Measurements from ENCODE around the gene ASTN1.
A peak's percentile ranks its signal among the peaks of the same experiment; 100 is the strongest.

ASTN1 gene

DNA sequence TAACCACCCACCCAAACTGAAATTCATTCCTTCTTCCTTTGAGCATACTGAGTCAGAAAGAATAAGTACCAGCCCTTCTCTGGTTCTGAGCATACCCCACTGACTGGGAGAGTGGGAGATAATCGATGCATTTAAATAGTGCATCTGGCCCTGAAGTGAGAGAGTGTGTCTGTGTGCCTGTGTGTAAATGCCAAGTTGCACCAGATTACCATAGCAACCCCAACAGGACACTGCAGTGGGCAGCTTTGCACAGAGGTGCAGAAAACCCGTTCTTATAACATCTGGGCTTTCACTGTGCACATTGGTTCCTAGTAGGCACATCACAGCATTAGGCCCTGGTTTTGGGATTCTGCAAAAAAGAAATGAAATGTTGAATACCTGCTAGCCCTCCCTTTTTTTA is 2.3 kb downstream of the ASTN1 start:
- DNase-seq, result no peak

- DNase-seq, result no peak
These were observed 18.0 kb downstream of the ASTN1 start for GRCh38 chr1:177146499-177146898.

DNA sequence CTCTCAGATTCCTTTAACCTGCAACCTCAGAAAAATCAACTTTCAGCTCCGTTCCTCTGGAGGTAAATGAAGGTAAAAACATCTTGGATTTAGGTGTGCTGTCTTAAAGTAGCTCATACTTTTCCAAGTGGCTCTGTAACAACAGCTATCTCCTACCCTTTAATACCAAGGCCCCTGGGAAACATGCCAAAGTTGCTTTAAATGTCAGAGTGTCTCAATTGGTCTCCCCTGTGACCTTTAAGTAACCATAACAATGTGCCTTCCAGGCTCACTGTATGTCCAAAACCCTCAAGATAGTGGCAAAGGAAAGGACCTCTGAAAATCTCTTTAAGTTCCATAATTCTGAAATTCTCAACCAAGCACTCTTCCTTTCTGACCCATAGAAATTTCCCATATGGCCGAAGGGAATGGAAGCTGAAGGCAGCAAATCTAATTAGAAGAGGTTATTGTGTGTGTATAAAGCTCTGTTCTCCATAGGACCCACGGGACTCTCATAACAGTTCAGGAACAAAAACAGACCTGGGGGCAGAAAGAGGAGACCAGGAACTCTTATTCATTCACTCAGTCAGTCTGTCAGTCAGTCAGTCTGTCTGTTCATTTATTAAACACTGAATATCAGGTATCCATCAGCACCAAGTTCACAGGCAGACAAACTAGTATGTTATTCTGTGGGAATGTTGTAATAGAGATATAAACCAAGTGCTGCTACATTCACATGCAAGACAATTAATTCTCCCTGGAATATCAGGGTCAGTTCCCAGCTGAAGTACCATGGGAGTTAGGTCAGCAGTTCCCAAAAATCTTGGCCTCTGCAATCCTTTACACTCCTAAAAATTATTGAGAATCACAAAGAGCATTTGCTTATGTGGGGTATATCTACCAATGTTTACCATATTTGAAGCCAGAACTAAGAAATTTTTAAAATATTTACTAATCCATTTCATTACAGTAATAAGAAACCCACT is 19.1 kb downstream of the ASTN1 start:
- no peak for DNase-seq

GRCh38 chr1:177142791-177143271 is 21.7 kb downstream of the ASTN1 start:
- no peak for DNase-seq

DNA sequence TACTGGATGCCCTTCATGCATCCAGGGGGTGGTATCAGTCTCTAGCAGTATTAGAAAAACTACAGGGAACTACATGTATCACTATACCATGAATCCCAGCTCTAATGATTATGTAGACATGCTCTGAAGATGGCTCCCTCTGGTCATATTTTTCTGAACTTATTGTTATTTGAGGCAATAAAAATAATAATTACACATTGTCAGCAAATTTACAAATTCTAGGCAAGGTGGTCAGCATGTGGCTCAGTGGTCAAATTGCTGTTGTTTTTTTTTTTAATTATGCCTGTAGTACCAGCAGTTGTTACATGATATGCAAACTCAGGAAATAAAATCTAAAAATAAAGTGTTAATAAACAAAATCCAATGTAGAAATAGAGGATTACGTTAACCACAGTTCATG is 22.5 kb downstream of the ASTN1 start:
- DNase-seq, result no peak

GRCh38 chr1:177138347-177138746 is 26.2 kb downstream of the ASTN1 start:
- DNase-seq, result no peak

GRCh38 chr1:177137814-177138213 is 26.7 kb downstream of the ASTN1 start:
- DNase-seq, result no peak

GRCh38 chr1:177135250-177135649 is 29.3 kb downstream of the ASTN1 start:
- no peak for DNase-seq

DNA sequence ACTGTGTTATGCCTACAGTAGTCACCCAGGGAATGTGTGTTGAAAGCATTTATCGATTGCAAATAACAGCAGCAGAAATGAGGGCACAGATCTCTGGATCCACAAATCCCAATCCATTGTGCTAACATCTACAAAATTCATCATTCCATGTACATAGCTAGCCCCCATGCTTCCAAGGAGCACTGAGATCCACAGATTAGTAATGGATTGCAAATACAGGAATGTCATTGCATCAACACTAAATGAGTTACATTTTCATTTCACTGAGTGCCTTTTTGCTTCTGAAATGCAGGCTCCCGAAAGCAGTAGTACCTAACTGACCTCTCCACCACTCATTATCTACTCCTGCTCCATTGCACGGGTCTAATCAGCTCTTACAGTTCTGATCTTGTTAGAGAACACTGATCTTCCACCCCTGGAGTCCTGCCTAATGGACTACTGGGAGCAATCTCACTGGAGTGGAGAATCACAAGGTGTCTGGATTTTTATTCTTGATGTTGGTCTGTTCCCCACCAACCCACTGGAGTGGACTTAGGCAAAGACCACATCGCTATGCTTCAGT is 30.5 kb downstream of the ASTN1 start:
- DNase-seq, result no peak

DNA sequence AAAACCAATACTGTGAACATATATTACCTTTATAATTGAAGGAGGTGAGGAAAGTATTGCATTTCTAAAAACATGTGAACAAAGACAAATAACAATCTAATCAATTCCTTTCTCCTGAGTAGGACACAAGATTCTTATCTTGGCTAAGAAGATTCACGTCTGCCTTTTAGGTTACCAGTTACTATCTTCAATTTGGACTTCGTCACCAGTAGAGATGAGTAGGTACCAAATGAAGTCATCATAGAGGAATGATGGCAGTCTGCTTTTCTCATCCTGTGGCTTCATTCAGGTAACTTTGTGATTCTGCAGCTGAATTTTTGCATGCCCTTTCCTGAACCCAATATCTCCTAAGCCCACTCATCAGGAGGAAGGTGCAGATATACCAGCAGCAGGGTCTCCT is 32.4 kb downstream of the ASTN1 start:
- no peak for DNase-seq

GRCh38 chr1:177131723-177132122 is 32.8 kb downstream of the ASTN1 start:
- no peak for DNase-seq

DNA sequence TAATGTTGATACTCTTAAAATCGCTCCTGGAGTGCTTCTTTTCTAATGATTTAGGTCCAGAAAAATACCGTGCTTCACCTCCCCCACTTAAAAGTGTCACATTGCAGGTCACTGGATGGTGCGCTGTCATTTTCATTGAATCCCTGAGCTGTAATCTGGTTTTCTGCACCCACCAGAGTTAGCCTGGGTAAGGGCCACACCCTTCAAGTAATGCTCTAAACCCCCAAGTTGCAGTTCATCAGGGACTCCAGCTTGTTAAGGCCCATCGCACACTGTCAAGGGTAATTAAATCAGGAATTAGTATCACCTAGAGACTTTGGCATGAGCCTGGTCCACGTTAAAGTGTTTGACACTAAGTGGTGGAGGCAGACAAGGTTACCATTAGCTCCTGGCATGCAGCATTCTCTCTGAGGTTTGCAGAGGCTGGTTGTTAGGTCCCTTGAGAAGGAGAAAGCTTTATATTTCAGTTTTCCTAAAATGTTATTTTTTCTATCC is 34.0 kb downstream of the ASTN1 start:
- DNase-seq, result peak; percentile 12

GRCh38 chr1:177128665-177129281 is 35.7 kb downstream of the ASTN1 start:
- DNase-seq, result no peak

DNA sequence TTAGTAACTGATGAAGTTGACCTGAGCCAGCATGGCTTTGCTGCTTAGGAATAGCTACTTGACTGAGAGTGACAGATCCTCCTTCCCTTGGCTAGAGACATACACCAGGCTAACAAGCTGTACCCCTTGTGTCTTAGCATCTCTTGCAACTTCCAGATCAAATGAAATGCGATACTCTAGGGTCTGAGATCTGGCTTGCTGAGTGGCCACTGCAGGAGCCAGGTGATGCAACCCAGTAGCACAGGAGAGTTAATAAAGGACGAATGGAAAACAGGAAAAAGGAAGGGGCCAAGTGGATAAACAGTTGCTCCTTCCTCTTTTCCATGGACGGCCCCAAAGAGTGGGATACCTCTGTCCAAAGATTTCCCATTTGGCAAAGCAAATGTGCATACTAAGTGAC is 38.2 kb downstream of the ASTN1 start:
- no peak for DNase-seq

DNA sequence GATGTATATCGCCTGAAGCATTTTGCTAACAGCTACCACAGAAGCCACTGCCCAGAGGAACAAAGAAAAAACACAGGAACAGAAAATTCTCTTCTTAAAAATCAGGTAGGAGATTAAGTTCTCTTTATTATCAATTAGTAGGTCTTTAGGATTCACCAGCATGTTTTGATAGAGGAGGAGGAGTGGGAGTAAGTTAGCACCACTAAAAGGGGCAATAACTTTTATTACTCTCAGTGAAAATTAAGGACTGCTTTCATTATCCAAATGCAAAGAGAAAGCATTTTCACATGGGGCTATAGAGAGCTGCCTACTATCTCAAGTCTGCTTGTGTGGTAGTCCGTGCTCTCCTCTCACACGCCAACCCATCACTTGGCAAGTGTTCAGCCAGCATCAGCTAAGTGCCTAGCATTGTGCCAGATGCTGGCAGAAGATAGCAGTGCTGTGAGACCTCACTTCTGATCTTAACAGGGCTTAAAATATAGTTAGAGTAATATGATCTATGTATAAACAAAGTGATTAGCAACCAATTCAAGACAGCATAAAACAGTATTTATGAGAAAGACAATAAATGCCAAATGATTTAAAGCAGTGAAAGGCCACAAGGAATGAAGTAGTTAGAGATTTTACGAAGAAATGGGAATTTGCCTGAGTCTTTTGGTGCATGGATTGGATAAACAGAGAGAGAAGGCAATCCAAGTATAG is 39.8 kb downstream of the ASTN1 start:
- DNase-seq, result no peak

GRCh38 chr1:177122461-177123251 is 41.9 kb downstream of the ASTN1 start:
- peak; percentile 4 for DNase-seq

GRCh38 chr1:177119311-177119710 is 45.2 kb downstream of the ASTN1 start:
- no peak for DNase-seq

- no peak for DNase-seq
These were observed 45.6 kb downstream of the ASTN1 start for GRCh38 chr1:177118901-177119300.

GRCh38 chr1:177116941-177117340 is 47.6 kb downstream of the ASTN1 start:
- DNase-seq, result no peak

DNA sequence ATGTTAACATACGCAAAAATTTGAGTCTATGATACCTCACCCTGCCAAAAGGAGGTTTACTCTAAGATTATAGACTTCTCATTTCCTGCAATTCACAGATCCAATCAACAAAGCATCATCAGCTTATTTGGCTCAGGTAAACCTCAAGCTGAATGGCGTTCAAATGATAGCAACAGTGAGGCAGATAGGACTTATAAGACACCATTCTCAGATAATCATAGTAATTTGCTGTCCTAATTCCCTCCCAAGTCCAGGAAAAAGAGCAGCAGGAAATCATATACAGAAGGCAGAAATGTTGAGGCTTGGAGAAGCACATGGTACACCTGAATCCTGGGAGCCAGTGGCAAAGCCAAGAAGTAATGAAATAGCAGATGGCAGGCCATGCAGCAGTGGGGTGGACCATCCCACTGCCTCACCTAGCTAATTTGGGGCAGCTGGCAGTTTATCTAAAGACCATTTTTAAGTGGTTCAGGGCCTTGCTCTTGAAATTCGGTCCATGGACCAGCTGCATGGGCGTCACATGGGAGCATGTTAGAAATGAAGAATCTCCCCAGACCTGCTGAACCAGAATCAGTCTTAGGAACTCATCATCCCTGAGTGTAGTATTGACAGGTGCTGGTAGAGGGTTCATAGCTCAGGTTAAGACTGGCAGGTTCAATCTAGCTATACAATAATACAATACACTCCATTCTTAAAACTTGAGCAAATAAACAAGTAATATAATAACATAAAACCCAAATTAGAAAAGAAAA is 57.7 kb downstream of the ASTN1 start:
- no peak for DNase-seq

DNA sequence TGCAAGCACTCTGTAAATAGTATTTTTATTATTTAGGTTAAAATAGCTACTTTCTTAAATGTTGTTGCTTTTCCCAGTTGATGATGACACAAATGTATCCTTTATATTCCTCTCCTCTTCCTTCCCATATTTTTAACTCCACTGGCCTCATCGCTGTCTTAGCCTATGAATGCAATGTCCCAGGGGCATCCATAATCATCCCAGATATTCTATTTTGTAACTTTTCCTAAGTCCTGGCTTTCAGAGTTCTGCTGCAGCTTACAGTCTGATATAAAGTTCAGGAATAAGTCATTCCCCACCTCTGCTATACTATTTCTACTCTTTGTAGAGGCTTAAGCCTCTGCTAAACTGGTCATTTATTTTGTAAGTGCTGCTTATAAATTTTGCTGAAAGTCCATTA is 58.3 kb downstream of the ASTN1 start:
- no peak for DNase-seq

Measured in kidney glomerular epithelial cell (primary cell).